Measurements from ENCODE around the gene CLEC14A.

CLEC14A gene

DNA sequence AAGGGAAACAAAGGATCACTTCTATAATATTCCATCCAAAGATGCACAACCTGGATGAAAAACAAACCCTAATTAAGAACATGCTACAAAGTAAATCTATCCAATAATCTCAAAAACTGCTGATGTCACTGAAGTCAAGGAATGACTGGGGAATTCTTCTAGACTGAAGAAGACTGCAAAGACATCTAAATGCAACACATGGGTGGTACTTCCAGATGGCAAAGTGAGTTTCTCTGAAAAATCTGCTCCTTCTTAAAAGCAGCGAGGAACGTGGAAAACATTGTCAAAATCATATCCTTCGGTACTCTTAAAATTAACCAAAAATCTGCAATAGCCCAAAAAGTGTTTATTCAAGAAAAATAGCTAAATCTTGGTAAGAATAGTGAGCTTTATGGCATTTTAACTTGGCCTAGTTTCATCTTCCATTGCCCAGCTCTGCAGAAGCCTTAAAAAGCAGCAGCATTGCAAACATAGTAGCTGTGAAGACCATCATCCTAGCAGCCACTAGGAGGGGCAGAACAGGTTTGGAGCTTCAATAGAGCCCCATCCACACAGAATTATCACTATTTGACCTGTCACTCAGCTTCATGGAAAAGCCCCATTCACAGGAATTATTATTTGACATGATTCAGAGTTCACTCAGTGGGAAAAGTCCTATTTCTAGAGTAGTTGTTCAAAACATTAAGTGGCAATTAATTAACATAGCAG is 7.4 kb downstream of the CLEC14A start:
- no peak for DNase-seq (ENCODE audit: low spot score)

DNA sequence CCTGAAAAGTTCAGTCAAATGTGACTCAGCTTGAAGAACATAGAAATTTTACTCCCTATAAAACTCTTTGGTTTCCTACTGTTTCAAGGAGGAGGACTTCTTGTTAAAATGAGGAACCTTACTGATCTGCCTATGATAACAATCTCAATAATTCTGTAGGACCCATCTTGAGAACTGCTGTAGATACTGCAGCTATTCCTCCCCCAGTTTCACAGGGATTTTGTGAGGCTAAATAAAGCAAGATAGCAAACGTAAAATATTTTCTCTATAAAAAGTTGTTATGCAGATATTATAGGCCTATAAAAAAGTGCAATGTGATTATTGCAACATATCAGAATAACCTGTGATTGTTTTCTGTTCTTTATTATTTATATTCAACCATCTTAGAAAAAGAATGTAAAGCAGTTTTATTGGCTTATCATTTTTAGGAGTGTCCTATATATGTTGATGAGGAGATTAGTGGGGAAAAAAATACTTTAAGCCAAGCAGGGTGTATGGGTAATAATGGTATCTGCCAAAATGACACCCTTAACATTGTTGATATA is 12.1 kb downstream of the CLEC14A start:
- no peak for DNase-seq (ENCODE audit: low spot score)

DNA sequence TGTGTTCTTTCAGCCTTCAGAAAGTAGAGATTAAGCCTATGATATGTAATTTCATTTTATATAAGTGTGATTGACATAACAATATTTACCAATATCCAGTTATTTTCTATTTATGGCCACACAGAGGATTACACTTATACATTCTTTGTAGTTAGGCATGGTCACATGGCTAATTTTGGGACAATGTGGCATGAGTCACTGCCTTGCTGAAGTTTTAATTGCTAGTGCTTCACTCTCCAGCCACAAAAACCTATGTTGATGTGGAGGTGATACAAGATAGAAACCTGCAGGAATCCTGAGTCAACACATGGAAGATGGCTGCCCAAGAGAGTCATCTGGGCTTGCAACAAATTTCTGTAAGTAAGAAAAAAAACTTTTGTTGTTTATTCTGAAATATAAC is 17.0 kb downstream of the CLEC14A start:
- DNase-seq (ENCODE audit: low spot score) = no peak

DNA sequence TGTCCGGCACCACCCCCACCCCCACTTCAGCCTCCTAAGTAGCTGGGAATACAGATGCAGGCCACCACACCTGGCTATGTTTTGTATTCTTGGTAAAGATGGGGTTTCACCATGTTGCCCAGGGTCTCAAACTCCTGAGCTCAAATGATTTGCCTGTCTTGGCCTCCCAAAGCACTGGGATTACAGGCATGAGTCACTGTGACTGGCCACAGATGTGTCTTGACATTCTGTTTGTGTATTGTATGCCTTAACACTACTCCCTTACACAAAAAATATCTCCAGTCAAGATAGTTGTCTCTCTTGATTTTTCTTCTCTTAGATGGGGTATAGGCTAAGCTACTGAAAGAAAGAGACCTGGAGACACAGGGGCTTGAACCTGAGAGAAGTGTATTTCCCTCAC is 17.6 kb downstream of the CLEC14A start:
- DNase-seq (ENCODE audit: low spot score) = no peak

DNA sequence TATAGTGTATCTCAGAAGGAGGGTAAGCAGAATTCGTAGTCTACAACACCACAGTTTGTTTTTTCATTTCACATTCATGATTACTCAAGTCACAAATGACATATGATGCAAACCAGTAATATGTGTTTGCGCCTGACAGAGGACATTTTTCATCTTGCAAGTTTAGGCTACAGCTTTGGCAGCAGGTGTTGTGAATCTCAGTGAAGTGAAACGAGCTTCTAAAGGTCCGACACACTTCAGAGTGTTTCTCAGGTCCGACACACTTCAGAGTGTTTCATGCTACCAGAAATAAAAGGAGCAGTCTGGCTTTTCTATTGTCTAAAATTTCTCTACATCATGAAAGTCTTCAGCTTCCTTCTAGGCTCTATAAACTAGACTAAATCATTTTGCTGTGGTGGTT is 22.7 kb downstream of the CLEC14A start:
- DNase-seq (ENCODE audit: low spot score) = no peak

DNA sequence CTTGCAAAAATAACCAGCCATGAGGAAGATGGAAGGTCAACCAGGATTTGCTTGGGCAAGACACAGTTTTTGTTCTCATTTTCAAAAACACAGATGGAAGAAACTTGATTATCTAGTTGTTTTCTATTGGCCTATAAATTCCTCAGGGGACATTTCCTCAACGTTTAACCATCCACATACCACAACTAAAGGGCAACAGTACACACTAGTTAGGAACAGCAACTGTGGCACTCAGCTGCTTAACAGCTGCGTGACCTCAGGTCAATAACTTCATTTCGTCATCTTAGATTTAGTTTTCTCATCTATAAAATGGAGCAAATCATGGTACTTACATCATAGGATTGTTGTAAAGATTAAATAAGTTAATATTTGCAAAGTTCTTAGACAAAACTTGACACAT is 29.5 kb downstream of the CLEC14A start:
- no peak for DNase-seq (ENCODE audit: low spot score)

DNA sequence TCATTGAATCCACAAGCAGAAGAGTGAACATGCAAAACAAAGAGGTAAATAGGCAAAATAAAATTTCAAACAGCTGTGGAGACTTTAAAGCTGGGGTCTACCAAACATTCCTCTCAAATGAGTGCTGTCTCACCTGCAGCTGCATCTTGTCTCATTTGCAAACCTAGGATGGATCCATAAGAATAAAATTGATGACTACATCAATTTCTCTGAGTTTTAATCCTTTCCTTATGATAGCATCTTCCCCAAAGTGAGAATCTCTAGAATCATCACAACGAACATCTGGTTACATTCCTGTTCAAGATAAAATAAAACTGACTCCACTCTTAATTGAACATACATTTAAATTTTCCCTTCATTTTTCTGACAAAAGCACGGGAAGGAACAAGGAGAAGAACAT is 29.9 kb downstream of the CLEC14A start:
- no peak for DNase-seq (ENCODE audit: low spot score)

DNA sequence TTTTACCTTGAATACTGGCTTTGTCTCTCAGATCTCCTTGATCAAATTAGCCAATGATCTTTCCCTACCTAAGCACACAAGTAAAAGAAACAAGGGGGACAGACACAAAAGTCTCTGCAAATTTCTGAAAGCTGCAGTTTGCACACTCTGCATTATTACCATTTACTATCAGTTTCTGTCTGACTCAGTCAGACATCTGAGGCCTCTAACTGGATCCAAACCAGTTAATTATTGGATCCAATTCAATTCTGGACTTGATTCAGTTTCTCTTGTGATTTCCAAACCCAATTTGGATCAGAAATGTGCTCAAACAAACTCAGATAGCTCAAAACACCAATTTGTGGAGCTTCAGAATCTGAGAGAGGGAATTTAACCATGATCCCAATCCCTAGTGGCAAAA is 31.6 kb downstream of the CLEC14A start:
- DNase-seq (ENCODE audit: low spot score) = no peak

DNA sequence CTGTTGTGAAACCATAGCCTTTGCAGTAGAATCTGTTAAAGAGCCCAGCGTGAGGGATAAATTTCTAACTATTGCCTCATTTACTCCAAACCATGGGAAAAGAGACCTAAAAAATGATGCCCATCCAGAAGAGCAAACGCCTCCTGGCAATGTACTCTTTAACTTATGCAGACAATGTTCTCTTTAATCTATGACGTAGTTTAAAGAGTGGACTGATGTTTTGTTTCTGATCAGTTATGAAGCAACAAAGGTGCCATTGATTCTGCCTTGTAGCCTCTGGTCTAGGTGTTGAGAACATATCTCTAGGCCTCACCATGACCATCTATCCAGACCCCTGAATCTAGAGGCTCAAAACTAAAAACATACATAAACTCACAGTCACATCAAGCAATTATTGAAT is 34.8 kb downstream of the CLEC14A start:
- DNase-seq (ENCODE audit: low spot score) = no peak

DNA sequence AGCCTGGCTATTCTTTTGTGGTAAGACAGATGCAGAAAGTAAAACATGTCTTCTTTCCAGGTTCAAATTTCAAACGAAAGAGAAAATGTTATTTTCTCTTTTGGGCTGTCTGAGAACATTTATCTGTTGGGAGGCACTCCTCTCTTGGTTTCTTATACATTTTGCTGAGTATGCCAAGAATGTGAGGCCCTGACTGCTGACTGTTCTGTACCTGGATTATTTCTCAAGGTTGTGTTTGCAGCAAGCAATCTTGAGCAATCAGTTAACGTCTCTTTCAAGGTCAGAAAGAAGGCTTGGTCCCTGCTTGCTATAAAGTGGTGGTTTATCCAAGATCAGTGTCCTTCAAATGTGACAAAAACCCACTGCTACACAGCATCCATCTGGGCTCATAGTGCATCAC is 38.3 kb downstream of the CLEC14A start:
- no peak for DNase-seq (ENCODE audit: low spot score)

DNA sequence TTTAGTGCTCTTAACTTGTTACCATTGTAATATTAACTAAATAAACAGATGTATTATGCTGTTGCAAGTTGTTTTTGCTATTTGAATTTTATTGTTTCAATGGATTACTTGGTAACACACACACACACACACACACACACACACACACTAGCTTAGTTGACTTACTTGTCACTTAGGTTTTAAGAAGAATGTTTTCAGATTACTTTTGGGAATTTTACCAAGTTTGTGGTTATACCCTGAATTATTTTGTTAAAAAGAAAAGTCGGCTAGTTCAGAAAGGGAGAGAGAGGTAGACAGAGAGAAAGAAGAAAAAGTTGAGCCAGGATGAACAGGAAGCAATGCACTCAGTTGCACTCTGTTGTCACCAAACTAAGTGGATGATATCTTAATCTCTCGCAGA is 42.9 kb downstream of the CLEC14A start:
- no peak for DNase-seq (ENCODE audit: low spot score)

DNA sequence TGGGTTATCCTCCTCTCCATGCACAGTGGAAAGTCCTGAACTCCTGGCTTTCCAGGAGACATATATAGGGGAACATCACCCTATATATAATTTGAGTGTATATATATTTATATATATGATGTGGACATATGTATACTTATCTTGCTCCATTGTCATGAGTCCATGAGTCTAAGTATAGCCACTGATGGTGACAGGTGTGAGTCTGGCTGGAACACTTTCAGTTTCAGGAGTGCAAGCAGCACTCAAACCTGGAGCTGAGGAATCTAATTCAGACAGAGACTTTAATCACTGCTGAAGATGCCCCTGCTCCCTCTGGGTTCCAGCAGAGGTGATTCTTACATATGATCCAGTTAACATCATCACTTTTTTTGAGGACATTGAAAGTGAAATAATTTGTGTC is 43.8 kb downstream of the CLEC14A start:
- no peak for DNase-seq (ENCODE audit: low spot score)

DNA sequence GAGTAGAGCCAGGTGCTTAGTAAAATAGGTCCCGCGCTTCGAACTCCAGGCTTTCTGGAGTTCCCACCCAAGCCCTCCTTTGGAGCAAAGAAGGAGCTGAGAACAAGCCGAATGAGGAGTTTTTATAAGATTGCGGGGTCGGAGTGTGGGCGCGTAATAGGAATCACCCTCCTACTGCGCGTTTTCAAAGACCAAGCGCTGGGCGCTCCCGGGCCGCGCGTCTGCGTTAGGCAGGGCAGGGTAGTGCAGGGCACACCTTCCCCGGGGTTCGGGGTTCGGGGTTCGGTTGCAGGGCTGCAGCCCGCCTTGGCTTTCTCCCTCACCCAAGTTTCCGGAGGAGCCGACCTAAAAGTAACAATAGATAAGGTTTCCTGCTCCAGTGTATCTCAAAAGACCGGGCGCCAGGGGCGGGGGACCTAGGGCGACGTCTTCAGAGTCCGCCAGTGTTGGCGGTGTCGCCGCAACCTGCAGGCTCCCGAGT is 44.6 kb downstream of the CLEC14A start:
- no peak for DNase-seq (ENCODE audit: low spot score)

DNA sequence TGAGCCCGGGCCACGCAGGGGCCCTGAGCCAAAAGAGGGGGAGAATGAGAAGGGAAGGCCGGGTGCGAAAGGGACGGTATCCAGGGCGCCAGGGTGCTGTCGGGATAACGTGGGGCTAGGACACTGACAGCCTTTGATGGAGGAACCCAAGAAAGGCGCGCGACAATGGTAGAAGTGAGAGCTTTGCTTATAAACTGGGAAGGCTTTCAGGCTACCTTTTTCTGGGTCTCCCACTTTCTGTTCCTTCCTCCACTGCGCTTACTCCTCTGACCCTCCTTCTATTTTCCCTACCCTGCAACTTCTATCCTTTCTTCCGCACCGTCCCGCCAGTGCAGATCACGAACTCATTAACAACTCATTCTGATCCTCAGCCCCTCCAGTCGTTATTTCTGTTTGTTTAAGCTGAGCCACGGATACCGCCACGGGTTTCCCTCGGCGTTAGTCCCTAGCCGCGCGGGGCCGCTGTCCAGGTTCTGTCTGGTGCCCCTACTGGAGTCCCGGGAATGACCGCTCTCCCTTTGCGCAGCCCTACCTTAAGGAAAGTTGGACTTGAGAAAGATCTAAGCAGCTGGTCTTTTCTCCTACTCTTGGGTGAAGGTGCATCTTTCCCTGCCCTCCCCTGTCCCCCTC is 45.2 kb downstream of the CLEC14A start:
- DNase-seq (ENCODE audit: low spot score) = no peak

DNA sequence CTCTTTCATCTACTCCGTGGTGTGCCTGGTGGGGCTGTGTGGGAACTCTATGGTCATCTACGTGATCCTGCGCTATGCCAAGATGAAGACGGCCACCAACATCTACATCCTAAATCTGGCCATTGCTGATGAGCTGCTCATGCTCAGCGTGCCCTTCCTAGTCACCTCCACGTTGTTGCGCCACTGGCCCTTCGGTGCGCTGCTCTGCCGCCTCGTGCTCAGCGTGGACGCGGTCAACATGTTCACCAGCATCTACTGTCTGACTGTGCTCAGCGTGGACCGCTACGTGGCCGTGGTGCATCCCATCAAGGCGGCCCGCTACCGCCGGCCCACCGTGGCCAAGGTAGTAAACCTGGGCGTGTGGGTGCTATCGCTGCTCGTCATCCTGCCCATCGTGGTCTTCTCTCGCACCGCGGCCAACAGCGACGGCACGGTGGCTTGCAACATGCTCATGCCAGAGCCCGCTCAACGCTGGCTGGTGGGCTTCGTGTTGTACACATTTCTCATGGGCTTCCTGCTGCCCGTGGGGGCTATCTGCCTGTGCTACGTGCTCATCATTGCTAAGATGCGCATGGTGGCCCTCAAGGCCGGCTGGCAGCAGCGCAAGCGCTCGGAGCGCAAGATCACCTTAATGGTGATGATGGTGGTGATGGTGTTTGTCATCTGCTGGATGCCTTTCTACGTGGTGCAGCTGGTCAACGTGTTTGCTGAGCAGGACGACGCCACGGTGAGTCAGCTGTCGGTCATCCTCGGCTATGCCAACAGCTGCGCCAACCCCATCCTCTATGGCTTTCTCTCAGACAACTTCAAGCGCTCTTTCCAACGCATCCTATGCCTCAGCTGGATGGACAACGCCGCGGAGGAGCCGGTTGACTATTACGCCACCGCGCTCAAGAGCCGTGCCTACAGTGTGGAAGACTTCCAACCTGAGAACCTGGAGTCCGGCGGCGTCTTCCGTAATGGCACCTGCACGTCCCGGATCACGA is 46.0 kb downstream of the CLEC14A start:
- no peak for DNase-seq (ENCODE audit: low spot score)

DNA sequence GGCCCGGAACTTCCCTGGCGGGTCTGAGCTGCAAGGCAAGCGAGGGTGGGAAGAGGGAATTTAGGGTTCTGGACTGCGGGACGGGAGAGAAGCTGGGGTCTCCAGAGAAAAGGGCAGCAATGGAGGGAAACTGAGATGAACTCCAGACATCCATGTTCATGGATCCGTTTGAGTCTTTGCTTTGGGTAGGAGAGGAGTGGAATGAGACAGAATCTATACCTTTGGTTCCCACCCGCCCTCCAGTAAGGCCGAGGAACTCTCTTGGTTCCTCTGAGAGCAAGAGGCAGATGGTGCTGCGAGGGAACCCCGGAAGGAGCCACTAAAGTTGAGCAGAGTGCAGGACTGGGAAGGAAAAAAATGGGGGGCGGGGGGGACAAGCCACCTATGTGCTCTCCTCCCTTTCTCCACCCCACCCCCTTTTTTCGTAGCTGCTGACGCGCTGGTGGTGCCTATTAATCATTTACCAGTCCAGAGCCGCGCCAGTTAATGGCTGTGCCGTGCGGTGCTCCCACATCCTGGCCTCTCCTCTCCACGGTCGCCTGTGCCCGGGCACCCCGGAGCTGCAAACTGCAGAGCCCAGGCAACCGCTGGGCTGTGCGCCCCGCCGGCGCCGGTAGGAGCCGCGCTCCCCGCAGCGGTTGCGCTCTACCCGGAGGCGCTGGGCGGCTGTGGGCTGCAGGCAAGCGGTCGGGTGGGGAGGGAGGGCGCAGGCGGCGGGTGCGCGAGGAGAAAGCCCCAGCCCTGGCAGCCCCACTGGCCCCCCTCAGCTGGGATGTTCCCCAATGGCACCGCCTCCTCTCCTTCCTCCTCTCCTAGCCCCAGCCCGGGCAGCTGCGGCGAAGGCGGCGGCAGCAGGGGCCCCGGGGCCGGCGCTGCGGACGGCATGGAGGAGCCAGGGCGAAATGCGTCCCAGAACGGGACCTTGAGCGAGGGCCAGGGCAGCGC is 47.0 kb downstream of the CLEC14A start:
- no peak for DNase-seq (ENCODE audit: low spot score)

DNA sequence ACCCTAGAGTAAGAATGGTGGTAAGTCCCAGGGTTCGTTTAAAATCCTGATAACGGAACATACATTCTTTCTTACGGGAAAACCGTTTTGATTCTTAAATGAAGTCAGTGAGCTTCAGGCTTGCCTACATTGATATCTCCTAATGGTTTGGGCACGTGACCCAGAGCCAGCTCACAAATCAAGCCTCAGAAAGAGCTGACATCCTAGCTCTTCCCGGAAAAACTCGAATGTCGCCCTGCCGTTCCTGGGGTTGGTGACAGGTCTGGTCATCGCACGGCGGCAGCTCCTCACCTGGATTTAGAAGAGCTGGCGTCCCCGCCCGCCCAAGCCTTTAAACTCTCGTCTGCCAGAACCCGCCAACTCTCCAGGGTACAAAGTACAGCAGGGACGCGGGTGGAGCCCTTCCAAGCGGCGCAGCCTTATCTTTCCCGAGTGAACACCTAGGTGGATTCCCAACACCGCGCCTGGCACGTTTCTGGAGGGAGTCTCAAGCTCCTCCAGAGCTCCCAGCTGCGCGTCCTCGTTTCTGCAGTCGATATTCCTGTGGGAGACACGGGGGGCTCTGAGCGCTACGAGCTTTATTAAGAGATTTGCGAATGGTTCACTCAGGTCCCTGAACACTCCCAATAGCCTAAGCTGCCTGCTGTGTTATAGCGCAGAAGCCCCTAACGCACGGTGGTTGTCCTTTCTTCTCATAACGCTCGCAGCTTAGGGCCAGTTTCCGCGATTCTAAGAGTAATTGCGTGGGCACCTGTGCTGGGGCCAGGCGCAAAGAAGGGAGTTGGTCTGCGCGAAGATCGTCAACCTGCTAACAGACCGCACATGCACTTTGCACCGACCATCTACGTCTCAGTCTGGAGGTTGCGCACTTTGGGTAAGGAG is 47.9 kb downstream of the CLEC14A start, which contains the start of gene SSTR1:
TSS of gene SSTR1 (plus strand) at position 169 of the 882 bp plus-strand sequence. CDS start 1,486 bp downstream, outside the sequence.
- DNase-seq (ENCODE audit: low spot score) = no peak

DNA sequence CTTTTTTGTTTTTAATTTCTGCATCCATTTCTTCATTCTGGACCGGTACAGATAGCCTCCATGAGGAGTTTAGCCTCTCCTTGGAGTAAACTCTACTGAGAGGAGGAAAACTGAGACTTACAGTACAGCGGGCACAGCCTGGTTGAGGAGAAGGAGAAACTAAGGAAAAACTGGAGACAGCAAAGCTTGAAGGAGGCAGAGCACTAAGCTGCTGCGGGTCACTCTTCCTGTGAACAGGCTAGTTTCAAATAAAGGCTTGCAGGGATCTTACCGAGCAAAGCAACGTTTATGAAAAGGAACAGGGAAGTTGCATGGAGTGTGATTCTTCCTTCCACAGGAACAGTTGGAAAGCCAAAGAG is 48.5 kb downstream of the CLEC14A start:
- DNase-seq (ENCODE audit: low spot score) = no peak

DNA sequence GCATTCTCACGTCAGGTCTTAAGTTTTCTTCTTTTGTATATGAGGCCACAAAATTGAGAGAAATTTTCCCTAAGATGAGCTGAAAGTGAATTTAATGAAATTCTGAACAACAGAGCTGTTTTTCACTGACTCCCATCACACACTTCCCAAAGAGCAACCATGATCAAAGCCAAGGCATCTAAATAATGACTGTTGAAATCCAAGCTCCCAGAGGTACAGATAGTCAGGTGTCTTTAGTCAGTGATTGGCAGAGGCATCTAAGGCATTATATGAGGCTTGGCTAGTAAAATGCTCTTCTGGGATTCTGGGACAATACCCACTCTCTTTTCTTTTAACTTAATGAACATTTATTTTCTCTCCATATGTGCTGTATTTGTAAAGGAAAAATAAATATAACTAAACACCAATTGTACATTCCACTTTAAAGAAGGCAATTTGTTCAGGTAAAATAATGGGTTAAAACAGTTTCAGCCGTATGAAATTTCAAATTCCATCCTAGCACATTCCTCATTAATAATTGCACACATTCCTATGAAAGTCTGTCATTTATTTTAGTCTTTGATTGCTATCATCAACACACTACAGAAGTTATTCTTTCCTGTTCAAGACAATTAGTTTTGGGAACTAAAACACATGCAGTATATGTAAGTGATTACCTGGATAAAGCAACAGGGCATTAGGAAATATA is 49.1 kb downstream of the CLEC14A start:
- no peak for DNase-seq (ENCODE audit: low spot score)
